GM21576 (cell line): Measurements from ENCODE around the gene EIF3CL.
"Not testable (repeated sequence)": the region's sequence is repeated elsewhere in the genome, so short reads cannot be mapped to it uniquely, and the experiment has no call there.

Experiments used
- ATAC-seq: cut with Tn5 transposase; IDR thresholded peaks from one replicate; pipeline ENCODE4 v1.9.1; 2021; ENCODE audit warnings: mild to moderate bottlenecking, moderate library complexity; ENCODE audit not compliant: unreplicated experiment

The EIF3CL gene

DNA sequence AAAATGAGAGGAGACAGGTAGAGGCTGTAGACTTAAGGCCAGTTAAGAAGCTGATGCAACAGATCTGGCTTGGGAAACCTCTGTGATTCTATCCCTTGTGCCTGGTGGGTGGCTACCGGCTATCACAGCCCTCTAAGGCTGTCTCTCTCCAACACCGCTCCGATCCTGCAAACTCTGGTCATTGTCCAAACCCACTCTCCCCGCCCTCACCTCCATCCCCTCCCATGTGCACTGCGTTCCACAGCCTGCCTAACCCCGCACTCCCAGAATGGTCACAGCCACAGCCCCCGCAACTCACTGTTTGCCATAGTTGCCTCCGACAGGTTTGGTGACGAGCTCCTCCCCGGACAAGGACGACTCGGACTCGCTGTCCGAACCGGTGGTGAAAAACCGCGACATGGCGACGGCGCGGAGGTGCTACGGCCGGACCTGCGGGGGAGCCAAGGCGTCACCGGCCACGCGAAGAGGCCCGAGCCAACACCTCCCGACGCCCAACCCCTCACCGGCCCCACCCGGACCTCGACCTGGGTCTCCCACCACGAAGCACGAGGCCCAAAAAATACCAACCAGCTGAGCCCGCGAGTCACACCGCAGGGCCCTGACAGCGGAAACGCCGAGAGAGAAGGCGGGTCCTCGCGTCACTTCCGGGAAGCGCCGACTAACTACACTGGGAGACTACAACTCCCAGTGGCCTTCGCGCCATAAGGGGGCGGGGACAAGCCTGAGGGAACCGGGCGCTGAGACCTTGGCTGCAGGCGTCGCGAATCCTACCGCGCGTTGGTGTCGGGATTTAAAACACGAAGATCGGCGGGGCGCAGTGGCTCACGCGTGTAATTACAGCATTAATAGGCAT is at the start of gene EIF3CL:
EIF3CL (minus strand) TSS at position 622 of the 853 bp plus-strand sequence; CDS start at position 399, 223 bp downstream.
- peak; percentile 99 for ATAC-seq

GRCh38 chr16:28447081-28447480 is 43.4 kb upstream of the EIF3CL start:
- not testable (repeated sequence) for ATAC-seq

DNA sequence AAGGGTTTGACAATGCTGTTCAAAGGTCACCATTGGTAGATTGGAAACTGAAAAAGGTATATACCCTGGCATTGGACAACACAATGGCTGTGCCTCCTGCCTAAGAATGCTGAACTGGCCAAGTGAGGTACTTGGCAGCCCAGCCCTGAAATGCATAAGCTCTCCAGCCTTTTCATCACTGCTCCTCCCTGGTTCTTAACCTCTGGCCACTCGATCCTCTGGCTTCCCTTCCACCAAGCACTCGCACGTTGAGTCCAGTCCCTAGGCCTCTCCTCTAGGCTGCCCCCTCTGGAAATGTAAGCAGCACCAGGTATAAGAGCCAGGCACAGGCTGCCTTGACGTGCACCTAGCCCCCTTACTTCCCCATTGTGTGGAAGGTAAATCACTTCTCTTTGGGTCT is 42.7 kb upstream of the EIF3CL start:
- not testable (repeated sequence) for ATAC-seq

DNA sequence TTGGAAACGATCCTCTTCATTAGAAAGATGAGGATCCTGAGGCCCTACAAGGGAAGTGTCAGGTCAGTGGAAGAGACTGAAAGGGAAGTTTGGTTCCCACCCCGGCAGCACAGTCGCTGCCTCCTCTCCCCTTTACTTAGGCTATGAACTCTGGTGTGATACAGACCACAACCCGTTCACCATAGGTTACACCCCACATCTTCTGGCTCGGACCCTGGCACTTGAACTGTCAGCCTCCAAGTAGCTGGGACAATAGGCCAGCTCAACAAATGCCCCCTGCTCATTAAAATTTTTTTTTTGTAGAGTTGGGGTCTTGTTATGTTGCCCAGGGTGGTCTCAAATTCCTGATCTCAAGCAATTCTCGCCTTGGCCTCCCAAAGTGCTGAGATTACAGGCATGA is 40.3 kb upstream of the EIF3CL start:
- ATAC-seq, result not testable (repeated sequence)

GRCh38 chr16:28438899-28439298 is 35.3 kb upstream of the EIF3CL start:
- not testable (repeated sequence) for ATAC-seq

DNA sequence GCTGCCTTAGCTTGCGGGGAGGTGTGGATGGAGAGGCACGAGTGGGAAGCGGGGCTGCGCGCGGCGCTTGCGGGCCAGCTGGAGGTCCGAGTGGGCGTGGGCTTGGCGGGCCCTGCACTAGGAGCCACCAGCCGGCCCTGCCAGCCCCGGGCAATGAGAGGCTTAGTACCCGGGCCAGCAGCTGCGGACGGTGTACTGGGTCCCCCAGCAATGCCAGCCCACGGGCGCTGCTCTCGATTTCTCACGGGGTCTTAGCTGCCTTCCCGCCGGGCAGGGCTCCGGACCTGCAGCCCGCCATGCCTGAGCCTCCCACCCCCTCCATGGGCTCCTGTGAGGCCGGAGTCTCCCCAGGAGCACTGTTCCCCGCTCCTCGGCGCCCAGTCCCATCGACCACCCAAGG is 31.7 kb upstream of the EIF3CL start:
- not testable (repeated sequence) for ATAC-seq

DNA sequence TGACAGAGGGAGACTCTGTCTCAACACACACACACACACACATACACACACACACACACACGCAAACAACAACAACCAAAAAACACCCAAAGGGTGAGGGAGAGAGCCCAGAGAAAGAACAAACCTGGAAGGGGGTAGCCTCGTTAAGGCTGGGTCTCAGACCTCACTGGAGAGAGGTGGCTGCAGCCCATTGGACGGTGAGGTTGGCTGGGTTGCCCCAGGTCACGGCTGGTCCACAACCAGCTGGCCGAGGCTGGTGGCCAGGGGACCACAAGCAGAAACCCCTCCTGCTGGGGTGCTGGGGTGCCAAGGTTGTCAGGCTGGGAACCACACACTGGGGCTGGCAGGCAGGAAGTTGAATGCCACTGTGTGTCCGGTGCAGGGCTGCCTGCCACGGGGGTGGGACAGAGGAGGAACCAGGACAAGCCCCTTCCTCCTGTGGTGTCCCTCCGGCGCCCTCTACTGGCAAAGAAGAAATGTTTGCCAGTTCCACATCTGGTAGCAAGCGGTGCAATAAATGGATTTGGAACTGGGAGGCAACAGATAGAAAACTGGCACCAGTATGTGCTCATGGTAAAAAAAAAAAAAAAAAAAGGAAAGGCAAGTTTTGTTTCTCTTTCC is 22.5 kb upstream of the EIF3CL start:
- peak; percentile 53 for ATAC-seq

DNA sequence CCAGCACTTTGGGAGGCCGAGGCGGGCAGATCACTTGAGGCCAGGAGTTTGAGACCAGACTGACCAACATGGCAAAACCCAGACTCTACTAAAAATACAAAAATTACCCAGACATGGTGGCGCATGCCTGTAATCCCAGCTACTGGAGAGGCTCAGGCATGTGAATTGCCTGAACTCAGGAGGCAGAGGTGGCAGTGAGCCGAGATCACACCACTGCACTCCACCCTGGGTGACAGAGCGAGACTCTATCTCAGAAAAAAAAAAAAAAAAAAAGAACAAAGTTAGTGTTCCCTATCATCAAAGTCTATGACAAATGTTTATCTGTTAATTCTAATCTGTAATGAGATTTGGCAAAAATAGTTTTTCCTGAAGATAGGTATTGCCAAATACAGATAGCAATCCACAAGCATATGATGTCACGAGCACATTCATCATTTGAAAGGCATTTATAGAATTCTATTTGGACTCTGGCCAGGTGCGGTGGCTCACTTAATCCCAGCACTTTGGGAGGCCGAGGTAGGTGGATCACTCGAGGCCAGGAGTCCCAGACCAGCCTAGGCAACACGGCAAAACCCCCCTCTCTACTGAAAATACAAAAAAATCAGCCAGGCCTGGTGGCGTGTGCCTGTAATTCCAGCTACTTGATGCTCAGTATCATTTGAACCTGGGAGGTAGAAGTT is 17.6 kb upstream of the EIF3CL start:
- not testable (repeated sequence) for ATAC-seq

DNA sequence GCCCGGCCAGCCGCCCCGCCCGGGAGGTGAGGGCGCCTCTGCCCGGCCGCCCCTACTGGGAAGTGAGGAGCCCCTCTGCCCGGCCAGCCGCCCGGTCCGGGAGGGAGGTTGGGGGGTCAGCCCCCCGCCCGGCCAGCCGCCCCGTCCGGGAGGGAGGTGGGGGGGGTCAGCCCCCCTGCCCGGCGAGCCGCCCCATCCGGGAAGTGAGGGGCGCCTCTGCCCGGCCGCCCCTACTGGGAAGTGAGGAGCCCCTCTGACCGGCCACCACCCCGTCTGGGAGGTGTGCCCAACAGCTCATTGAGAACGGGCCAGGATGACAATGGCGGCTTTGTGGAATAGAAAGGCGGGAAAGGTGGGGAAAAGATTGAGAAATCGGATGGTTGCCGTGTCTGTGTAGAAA is 13.4 kb upstream of the EIF3CL start:
- not testable (repeated sequence) for ATAC-seq

GRCh38 chr16:28414530-28414929 is 10.9 kb upstream of the EIF3CL start:
- ATAC-seq, result not testable (repeated sequence)

- not testable (repeated sequence) for ATAC-seq
These were observed 9.9 kb upstream of the EIF3CL start for GRCh38 chr16:28413585-28413984.

- not testable (repeated sequence) for ATAC-seq
These were observed 11.6 kb downstream of the EIF3CL start for GRCh38 chr16:28392054-28392453.

GRCh38 chr16:28382177-28382867 is 21.3 kb downstream of the EIF3CL start:
- not testable (repeated sequence) for ATAC-seq

- not testable (repeated sequence) for ATAC-seq
These were observed 25.8 kb downstream of the EIF3CL start for GRCh38 chr16:28377822-28378221.

- not testable (repeated sequence) for ATAC-seq
These were observed 26.5 kb downstream of the EIF3CL start for GRCh38 chr16:28377108-28377625.

GRCh38 chr16:28375115-28375514 is 28.5 kb downstream of the EIF3CL start:
- not testable (repeated sequence) for ATAC-seq

- ATAC-seq, result not testable (repeated sequence)
These were observed 29.4 kb downstream of the EIF3CL start for GRCh38 chr16:28374281-28374680.

GRCh38 chr16:28367926-28368325 is 35.7 kb downstream of the EIF3CL start:
- ATAC-seq, result not testable (repeated sequence)

DNA sequence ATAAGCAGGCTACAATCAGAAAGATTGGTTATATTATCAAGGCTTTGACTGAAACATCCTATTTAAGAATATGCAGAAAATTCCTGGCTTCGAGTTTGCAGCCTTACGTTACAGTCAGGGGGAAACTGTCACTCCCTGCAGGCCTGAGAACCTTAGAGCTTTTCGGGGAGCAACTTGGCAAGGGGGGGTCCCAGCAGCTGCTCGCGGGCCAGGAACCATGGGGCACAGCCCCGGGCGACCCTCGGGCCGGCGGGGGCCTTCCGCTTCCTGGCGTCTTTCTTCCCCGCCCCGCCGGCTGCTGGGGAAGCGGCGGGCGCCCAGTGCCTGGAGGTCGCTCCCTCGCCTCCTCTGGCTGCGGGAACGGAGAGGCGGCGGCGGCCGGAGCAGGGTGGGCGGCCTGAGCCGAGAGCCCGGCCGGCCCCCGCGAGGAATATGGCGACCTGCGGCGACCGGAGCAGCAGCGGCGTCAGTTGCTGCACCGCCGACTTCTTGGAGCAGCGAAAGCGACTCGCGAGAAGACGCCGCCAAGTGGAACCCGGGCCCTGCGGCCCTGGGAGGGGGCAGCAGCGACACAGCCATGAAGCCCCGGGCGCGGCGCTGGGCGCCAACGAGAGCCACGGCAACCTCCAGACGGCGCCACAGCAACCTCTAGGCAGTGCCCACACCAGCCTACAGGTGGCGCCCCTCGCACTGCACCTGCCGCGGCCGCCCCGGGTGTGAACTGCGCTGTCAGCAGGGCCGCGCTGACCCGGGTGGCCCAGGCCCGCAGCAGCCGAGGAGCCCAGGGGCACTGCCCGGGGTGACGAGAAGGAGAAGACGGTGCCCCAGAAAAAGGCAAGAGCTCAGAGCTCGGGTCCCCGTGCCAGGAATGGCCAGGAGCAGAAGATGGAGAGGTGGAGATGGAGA is 39.1 kb downstream of the EIF3CL start:
- ATAC-seq, result peak; percentile 85
